Cerebellar cortex (tissue), 1 donor: Measurements from ENCODE around the gene ETDA.
"Not testable (repeated sequence)": the region's sequence is repeated elsewhere in the genome, so short reads cannot be mapped to it uniquely, and the experiment has no call there.

ENCODE experiments used
- DNase-seq: peaks from one replicate; pipeline ENCODE4 v3.0.0-alpha.2; 2015; ENCODE audit warnings: low spot score

The ETDA gene

GRCh38 chrX:135252011-135252518 lies at the start of gene ETDA:
ETDA (plus strand) TSS chrX:135252061; CDS start chrX:135253277, 1,216 bp downstream.
- not testable (repeated sequence) for DNase-seq

- DNase-seq, result peak; percentile 0
These were observed 45.4 kb upstream of the ETDA start for GRCh38 chrX:135206427-135206826.

GRCh38 chrX:135213200-135213844 lies 38.5 kb upstream of the ETDA start:
- DNase-seq, result no peak

- not testable (repeated sequence) for DNase-seq
These were observed 5.9 kb upstream of the ETDA start for GRCh38 chrX:135245989-135246388.

GRCh38 chrX:135256087-135256684 lies 4.3 kb downstream of the ETDA start:
- DNase-seq, result not testable (repeated sequence)

- no peak for DNase-seq
These were observed 5.1 kb downstream of the ETDA start for GRCh38 chrX:135256923-135257322.

- DNase-seq, result no peak
These were observed 5.6 kb downstream of the ETDA start for GRCh38 chrX:135257469-135257868.

- not testable (repeated sequence) for DNase-seq
These were observed 9.1 kb downstream of the ETDA start for GRCh38 chrX:135260976-135261375.

- DNase-seq, result not testable (repeated sequence)
These were observed 11.5 kb downstream of the ETDA start for GRCh38 chrX:135263376-135263775.

GRCh38 chrX:135264206-135264605 lies 12.3 kb downstream of the ETDA start:
- DNase-seq, result no peak

- DNase-seq, result no peak
These were observed 21.3 kb downstream of the ETDA start for GRCh38 chrX:135273162-135273561.

GRCh38 chrX:135275973-135276372 lies 24.1 kb downstream of the ETDA start:
- no peak for DNase-seq

GRCh38 chrX:135287266-135287823 lies 35.5 kb downstream of the ETDA start:
- no peak for DNase-seq

GRCh38 chrX:135295238-135295943 lies 43.5 kb downstream of the ETDA start:
- DNase-seq, result peak; percentile 49

GRCh38 chrX:135295944-135296305 lies 44.1 kb downstream of the ETDA start:
- DNase-seq, result no peak

- DNase-seq, result no peak
These were observed 50.5 kb downstream of the ETDA start for GRCh38 chrX:135302269-135302873.
